GM21529 (cell line): ENCODE results near the gene EFCAB11.

ENCODE experiments used
- ATAC-seq: cut with Tn5 transposase; IDR thresholded peaks from one replicate; pipeline ENCODE4 v1.9.1; 2021; ENCODE audit not compliant: unreplicated experiment

Gene EFCAB11

DNA sequence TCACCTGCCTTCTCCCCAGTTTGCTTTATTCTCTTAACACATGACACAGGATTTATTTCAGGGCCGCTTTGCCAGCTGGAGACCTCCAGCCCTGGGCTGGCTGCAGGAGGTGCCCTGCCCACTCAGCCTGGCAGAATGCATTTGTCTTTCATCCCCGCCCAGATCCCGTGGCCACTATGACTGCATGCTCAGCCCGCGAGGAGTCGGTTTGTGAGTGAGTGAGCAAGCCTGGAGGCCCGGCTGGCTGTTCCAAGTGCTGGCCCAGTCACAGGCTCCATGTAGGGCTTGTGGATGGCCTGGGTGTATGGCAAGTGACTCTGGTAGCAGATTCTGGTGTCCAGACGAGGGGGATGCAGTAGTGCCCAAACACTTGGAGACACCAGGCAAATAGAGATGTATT, 3.3 kb upstream of the EFCAB11 start:
- no peak for ATAC-seq

DNA sequence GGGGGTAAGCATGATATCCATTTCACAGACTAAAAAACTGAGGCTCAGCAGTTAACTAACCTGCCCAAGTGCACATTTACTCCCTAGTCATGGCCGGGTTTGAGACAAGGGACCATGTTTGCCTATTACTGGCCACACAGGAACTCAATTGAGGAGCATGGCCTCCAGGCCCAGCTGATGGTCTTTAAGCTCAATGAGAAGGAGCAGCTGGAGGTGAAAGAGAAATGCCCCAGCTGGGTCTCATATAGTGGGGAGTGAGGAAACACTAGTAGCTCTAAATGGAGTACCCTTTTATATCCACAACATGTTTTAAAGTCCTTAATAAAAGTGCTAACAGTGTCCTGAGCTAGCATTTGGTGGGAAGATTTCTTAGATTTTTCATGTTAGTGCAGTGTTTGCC, 2.8 kb upstream of the EFCAB11 start:
- ATAC-seq: no peak

DNA sequence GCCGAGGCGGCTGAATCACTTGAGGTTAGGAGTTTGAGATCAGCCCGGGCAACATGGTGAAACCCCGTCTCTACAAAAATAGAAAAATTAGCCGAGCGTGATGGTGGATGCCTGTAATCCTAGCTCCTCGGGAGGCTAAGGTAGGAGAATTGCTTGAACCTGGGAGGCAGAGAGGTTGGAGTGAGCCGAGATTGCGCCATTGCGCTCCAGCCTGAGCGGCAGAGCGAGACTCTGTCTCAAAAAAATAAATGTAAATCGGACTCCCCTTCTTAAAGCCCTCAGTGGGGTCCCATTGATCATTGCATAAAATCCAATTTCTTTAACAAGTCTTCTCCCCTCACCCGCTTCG, 2.1 kb upstream of the EFCAB11 start:
- ATAC-seq: no peak

GRCh38 chr14:89955745-89956660, 1.5 kb upstream of the EFCAB11 start, which contains the start of gene TDP1:
Gene TDP1, plus strand, starts transcription at chr14:89955927. Its CDS starts 7,188 bp downstream, at chr14:89963115.
- ATAC-seq: peak; percentile 62

DNA sequence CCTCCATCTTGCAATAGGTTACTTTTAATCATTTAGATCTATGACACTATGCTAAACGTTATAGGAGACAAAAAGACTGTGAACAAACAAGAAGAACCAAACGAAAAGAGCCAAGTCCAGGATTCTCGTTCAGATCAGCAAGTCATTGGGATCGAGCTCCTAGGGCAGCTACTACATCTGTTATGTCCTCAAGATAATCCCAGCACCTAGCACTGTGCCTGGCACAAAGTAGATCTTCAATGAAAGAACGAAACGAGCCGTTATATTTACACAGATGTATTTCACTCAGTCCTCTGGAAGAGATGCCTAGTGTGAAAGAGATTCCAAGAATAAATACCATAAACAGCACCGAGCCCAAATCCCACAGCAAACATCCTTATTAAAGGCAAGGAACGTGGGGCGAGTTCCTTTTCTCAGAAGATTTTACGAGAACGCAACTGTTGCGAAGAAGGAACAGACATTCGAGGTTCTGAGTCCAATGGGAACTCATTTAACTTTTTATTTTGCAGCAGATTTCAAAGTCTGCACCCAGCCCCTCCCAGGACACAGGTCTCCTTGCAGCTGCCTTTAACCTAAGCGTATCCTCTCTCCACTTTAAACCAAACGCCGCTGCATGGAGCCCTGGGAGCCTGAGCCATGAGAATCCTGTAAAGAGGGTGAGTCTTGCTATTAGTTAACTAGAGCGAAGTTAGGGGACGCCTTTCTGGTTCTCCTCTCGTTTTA, 653 bp upstream of the EFCAB11 start:
- ATAC-seq: peak; percentile 13

DNA sequence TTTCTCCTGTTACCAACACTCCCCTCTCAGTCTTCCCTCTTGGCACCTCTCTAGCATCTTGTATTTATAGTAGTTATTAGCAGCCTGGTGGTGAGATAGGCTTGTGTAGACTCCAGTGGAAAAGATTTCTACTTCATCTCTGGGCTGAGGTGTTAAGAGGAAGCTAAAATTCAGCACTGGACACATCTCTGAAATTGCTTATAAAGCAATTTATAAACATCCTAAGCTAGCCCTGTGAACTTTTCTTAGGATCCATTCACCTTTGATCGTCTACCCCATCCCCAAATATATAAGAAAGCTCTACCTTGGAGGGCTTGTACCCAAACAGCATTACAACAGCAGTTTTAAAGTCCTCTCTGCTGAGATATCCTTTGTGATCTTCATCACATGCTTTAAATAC, 928 bp downstream of the EFCAB11 start:
- no peak for ATAC-seq

DNA sequence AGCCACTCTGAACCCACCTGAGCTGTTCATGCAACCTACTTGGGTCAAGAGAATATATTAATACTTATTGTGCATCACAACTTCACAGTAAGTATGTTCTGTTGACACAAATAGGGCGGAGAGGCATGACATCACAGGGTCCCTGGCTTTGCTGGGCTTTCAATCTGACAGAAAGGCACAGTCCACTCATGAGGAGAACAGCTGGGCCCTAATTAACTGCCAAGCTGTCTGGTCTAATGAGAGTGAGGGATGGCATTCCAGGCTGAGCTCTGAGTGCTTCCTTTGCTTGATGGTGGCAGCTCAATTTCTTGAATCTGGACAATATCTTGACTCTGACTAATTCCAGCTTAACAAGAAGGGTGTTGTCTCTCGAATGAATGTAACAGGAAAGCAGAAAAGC, 2.0 kb downstream of the EFCAB11 start:
- ATAC-seq: no peak

DNA sequence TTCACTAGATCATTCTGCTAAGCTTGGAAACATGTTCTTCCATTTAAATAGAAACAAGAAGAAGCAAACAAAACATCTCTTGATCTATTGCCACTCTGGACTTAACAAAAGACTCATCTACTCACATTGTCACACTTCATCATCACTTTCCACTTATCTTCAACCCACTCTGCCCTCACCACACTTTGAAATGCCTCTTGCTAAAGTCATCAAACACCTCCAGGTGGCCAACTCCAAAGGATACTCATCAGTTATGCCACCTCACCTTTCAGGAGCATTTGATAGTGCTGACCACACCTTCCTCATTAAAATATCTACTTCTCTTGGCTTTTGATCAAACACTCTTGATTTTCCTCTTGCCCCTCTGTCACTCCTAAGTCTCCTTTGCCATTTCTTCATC, 7.2 kb downstream of the EFCAB11 start:
- ATAC-seq: no peak

DNA sequence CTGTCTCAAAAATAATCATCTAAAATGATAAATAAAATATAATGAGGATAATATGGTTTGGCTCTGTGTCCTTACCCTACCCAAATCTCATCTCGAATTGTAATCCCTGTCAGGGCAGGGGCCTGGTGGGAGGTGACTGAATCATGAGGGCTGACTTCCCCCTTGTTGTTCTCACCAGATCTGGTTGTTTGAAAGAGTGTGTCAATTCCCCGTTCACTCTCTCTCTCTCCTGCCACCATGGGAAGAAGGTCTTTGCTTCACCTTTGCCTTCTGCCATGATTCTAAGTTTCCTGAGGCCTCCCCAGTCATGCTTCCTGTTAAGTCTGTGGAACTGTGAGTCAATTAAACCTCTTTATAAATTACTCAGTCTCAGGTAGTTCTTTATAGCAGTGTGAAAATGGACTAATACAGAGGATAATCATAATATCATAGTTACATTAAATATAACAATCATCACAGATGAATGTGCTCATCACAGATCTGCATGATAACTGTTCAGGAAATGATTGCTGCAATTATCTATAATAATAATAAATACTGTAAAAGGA, 12.6 kb downstream of the EFCAB11 start:
- ATAC-seq: no peak

- ATAC-seq: no peak
These were observed 17.8 kb downstream of the EFCAB11 start for GRCh38 chr14:89936654-89937185.

GRCh38 chr14:89933002-89933401, 21.5 kb downstream of the EFCAB11 start:
- no peak for ATAC-seq

DNA sequence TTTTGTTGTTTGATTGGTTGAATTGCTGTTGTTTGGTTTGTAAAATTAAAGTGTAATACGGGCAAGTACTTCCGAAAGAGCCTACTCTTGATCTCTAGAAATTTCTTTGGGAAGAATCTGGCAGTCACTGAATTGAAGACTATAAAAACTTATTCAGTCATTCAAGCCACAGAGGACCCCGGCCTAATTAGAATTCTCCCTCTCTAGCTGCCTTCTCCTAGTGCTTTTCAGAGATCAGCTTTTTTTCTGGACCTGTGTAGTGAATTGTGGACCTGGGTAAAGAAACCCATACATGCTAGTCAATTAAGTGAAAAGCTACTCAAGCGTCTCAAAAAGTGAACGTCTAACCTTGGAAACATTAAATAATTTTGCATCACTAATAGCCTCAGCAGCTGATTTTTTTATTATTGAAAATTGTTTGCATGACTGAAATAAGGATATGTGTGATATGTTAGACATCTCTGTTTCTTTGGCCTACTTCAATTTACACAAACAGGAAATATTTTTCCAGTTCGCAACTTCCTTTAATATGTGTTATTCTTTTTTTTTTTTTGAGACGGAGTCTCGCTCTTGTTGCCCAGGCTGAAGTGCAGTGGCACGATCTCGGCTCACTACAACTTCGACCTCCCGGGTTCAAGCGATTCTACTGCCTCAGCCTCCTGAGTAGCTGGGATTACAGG, 27.2 kb downstream of the EFCAB11 start:
- no peak for ATAC-seq

DNA sequence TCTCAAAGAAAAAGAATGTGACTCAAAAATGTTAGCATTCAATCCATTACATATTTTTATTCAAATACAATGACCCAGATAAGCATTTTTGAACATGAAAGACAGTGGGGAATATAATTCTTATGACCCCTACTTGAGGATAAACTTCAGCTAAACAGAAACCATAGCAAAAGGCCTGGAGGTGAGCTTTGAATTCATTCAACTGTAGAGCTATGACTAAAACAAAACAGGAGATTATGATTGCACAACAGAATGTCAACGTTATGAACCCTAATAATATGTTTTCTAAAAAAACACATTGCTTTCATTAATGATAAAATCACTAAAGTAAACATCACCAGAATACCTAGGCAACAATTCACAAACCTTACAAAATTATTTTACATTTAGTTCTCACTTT, 27.8 kb downstream of the EFCAB11 start:
- no peak for ATAC-seq

GRCh38 chr14:89924268-89924667, 30.3 kb downstream of the EFCAB11 start:
- ATAC-seq: no peak

DNA sequence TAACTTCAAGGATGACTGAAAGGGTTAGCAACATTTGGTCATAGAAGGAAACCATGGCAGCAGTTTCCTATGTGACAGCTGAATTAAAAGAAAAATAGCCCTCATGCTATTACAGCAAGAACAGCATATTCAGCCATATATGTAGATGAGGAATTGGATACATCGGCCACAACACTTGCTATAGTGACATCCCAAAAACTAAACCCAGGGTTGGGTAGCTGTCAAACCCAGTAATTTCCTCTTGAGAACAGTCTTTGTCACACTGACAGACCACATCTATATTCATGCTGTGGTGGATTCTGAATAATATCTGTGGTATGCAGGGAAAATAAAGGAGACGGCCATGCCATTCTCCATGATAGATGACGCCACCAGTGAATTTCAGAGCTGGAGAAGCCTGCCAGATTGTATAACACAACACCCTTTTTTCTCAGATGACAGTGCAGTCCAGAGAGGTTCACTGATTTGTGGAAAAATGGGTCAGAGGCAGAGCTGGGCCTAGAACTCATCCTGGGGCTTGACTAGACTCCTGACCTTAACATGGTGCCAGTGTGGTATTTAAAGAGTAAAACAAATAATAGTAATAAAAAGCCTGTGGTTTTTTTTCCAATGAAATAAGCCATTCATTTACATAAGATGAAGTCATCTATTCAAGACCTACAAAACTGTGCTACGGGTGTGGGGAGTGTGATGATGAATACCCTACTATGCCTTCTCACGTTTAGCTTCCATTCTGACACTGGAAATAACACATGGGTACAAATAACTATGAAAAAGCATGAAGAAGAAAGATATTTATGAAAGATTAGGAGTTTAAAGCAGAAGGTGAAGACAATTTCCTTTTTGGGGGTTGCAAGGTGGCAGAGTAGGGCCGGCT, 32.3 kb downstream of the EFCAB11 start:
- ATAC-seq: no peak

- no peak for ATAC-seq
These were observed 33.2 kb downstream of the EFCAB11 start for GRCh38 chr14:89921346-89921745.

DNA sequence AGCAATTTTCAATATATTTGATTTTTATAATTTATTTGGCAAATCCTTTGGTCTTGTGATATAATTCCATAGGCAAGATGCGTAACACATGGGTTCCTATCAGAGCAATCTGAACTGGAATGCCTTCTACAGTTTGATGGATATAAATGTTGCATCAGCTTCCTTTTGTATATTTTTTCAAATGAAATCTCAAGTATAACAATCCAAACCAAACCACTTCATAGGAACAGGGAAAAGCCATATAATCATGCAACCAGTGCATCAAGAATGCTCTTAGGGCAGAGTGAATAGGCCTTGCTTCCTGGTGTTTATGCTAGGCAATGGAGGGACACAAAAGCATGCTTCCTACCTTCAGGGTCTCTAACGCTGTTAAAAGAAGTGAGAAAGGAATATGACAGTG, 34.5 kb downstream of the EFCAB11 start:
- no peak for ATAC-seq

GRCh38 chr14:89918721-89919120, 35.8 kb downstream of the EFCAB11 start:
- no peak for ATAC-seq

- ATAC-seq: peak; percentile 66
These were observed 39.2 kb downstream of the EFCAB11 start for GRCh38 chr14:89915114-89915878.
